HCT116 (cell line): Measurements from ENCODE around the gene CYP3A5. TPM values are rescaled to one million over a fixed set of nuclear protein-coding genes. Genes with fewer than 3 reads are reported as not detected.

Source experiments
- ATAC-seq: fragments of 200-7000 bp; cut with Tn5 transposase; 2 replicates; pipeline ENCODE4 v1.9.1; 2020; ENCODE audit warnings: mild to moderate bottlenecking, moderate library complexity
- BruUV-seq: library from RNA; stranded (reverse); fragments of 400-500 nt; replicated peaks from 2 replicates; lab custom pipeline; 2021; lab: Mats Ljungman, UMichigan
- CTCF ChIA-PET: fragments of 300-600 bp; sonication (Branson Sonifier 250); formaldehyde crosslinking; loops from one replicate; lab custom pipeline; 2021; ENCODE audit warnings: antibody characterized with exemption; lab: Charles Lee
- POLR2A ChIA-PET: fragments of 300-600, 350-600 bp; sonication (Branson Sonifier 250); formaldehyde crosslinking; loops from one replicate; lab custom pipeline; 2021; ENCODE audit warnings: antibody characterized with exemption; lab: Charles Lee
- RAD21 ChIA-PET, 2 experiments: fragments of 300-600 bp; sonication (Branson Sonifier 250); formaldehyde crosslinking; loops; one replicate each; lab custom pipeline; 2023; ENCODE audit warnings: low total read pairs in 2 of 2; ENCODE audit not compliant: uncharacterized antibody in 2 of 2, unreplicated experiment in 2 of 2, low non-redundant PET in 1 of 2; lab: Charles Lee
- DNase-seq: peaks from one replicate; pipeline ENCODE4 v3.0.0-alpha.2; 2010; ENCODE audit warnings: low read depth, low spot score
- H2AFZ ChIP-seq: fragments of 200-600 bp; shearing (Covaris generic), sonication (generic); 2 replicates; pipeline ENCODE4 v1.6.1; 2017; ENCODE audit warnings: low read depth, mixed run types, mixed read lengths, antibody characterized with exemption, low read length; ENCODE audit not compliant: poor library complexity, severe bottlenecking
- H3K27ac ChIP-seq: 2 replicates; pipeline ENCODE4 v1.5.1; 2012; ENCODE audit warnings: low read depth, low read length
- H3K27me3 ChIP-seq: fragments of 200-600 bp; sonication (generic); 2 replicates; pipeline ENCODE4 v1.6.1; 2016; ENCODE audit warnings: mixed run types, low read length, mixed read lengths; ENCODE audit not compliant: insufficient read depth
- H3K36me3 ChIP-seq, 2 experiments: fragments of 200-500 bp in 1 of 2; fragments of 200-600 bp in 1 of 2; sonication (Bioruptor generic) in 1 of 2; sonication (generic) in 1 of 2; 2 replicates each; pipeline versions ENCODE4 v1.5.1 to v1.6.1; 2014 to 2016; ENCODE audit warnings: low read length in 2 of 2, inconsistent platforms in 1 of 2, mixed read lengths in 1 of 2, mixed run types in 1 of 2; ENCODE audit not compliant: insufficient read depth in 2 of 2, control insufficient read depth in 1 of 2
- H3K4me1 ChIP-seq, 2 experiments: fragments of 200-600 bp in 1 of 2; sonication (generic) in 1 of 2; 2 replicates each; pipeline versions ENCODE4 v1.5.1 to v1.6.1; 2012 to 2017; ENCODE audit warnings: low read length in 2 of 2, inconsistent platforms in 1 of 2, mild to moderate bottlenecking in 1 of 2, mixed read lengths in 1 of 2, mixed run types in 1 of 2, moderate library complexity in 1 of 2; ENCODE audit not compliant: insufficient read depth in 2 of 2, control insufficient read depth in 1 of 2
- H3K4me2 ChIP-seq: fragments of 200-600 bp; sonication (generic); 2 replicates; pipeline ENCODE4 v1.6.1; 2017; ENCODE audit warnings: mixed run types, low read length, mixed read lengths
- H3K4me3 ChIP-seq, 2 experiments: fragments of 200-600 bp in 1 of 2; sonication (generic) in 1 of 2; replicated peaks in 1 of 2; 2 replicates each; pipeline ENCODE4 v1.5.1; 2011 to 2016; ENCODE audit warnings: low read length in 2 of 2, control low read depth in 1 of 2, low read depth in 1 of 2, mild to moderate bottlenecking in 1 of 2, mixed read lengths in 1 of 2, mixed run types in 1 of 2
- H3K79me2 ChIP-seq: fragments of 200-600 bp; sonication (generic); 2 replicates; pipeline ENCODE4 v1.6.1; 2017; ENCODE audit warnings: mild to moderate bottlenecking, mixed run types, low read length, moderate library complexity, mixed read lengths; ENCODE audit not compliant: insufficient read depth
- H3K9ac ChIP-seq: fragments of 200-600 bp; sonication (generic); 2 replicates; pipeline ENCODE4 v1.6.1; 2016; ENCODE audit warnings: low read length, mixed read lengths
- H3K9me2 ChIP-seq: fragments of 200-600 bp; sonication (generic), shearing (Covaris generic); 2 replicates; pipeline ENCODE4 v1.6.1; 2017; ENCODE audit warnings: mixed run types, mild to moderate bottlenecking, moderate library complexity; ENCODE audit not compliant: insufficient read depth
- H3K9me3 ChIP-seq, 2 experiments: fragments of 200-500 bp in 1 of 2; fragments of 200-600 bp in 1 of 2; sonication (Bioruptor generic) in 1 of 2; sonication (generic) in 1 of 2; 2 replicates each; pipeline ENCODE4 v1.6.1; 2014 to 2017; ENCODE audit warnings: low read length in 2 of 2, mixed read lengths in 2 of 2, inconsistent platforms in 1 of 2, low read depth in 1 of 2, mild to moderate bottlenecking in 1 of 2, mixed run types in 1 of 2, moderate library complexity in 1 of 2; ENCODE audit not compliant: control insufficient read depth in 1 of 2, insufficient read depth in 1 of 2
- H4K20me1 ChIP-seq: fragments of 200-600 bp; sonication (generic), shearing (Covaris generic); 2 replicates; pipeline ENCODE4 v1.6.1; 2017; ENCODE audit warnings: mixed run types, mild to moderate bottlenecking, moderate library complexity; ENCODE audit not compliant: insufficient read depth
- CBX3 ChIP-seq: IDR thresholded peaks from 2 replicates; pipeline ENCODE4 v1.6.1; 2012; ENCODE audit warnings: low read depth
- CTCF ChIP-seq, 3 experiments: fragments of 200-600 bp in 1 of 3; sonication (generic) in 1 of 3; IDR thresholded peaks in 2 of 3; conservative IDR thresholded peaks in 1 of 3; 2 replicates each; pipeline ENCODE4 v1.5.1; 2012 to 2017; ENCODE audit warnings: low read depth in 2 of 3, low read length in 2 of 3, antibody characterized with exemption in 1 of 3, borderline replicate concordance in 1 of 3, control low read depth in 1 of 3, mild to moderate bottlenecking in 1 of 3, mixed read lengths in 1 of 3, mixed run types in 1 of 3, moderate library complexity in 1 of 3; ENCODE audit not compliant: insufficient read depth in 1 of 3
- FOSL1 ChIP-seq: IDR thresholded peaks from 2 replicates; pipeline ENCODE4 v1.6.1; 2012; ENCODE audit warnings: low read depth
- POLR2AphosphoS5 ChIP-seq: IDR thresholded peaks from 2 replicates; pipeline ENCODE4 v1.6.1; 2011; ENCODE audit warnings: mild to moderate bottlenecking, low read depth, low read length, moderate library complexity
- REST ChIP-seq: IDR thresholded peaks from 2 replicates; pipeline ENCODE4 v1.6.1; 2012; ENCODE audit warnings: low read depth
- SIN3A ChIP-seq: IDR thresholded peaks from 2 replicates; pipeline ENCODE4 v1.6.1; 2012; ENCODE audit warnings: low read depth
- SP1 ChIP-seq: IDR thresholded peaks from 2 replicates; pipeline ENCODE4 v1.6.1; 2012; ENCODE audit warnings: low read depth
- SRF ChIP-seq: IDR thresholded peaks from 2 replicates; pipeline ENCODE4 v1.6.1; 2012; ENCODE audit warnings: low read depth
- YY1 ChIP-seq: IDR thresholded peaks from 2 replicates; pipeline ENCODE4 v1.6.1; 2011; ENCODE audit warnings: low read length, low read depth, moderate library complexity, mild to moderate bottlenecking; ENCODE audit not compliant: insufficient replicate concordance; ENCODE audit errors: extremely low read depth
- ZNF274 ChIP-seq: fragments of 200-500 bp; sonication (Bioruptor generic); IDR thresholded peaks from 2 replicates; pipeline ENCODE4 v1.6.1; 2014; ENCODE audit warnings: mild to moderate bottlenecking, low read depth, low read length, inconsistent platforms
- intact Hi-C: fragments of 100-400 bp; cut with micrococcal nuclease; formaldehyde crosslinking; loops from 2 replicates; pipeline ENCODE4 v1.10.0; 2022
- total RNA-seq: library from RNA; stranded (reverse); gene quantifications from one replicate; pipeline ENCODE4 v1.2.1, GENCODE V29; 2021; ENCODE audit not compliant: unreplicated experiment

CYP3A5 gene
- total RNA-seq, 1 experiment from 2014 or later = 1.5 TPM

- no peak for TF ChIP-seq SRF
These were observed 10.0 kb downstream of the CYP3A5 start (continued) for GRCh38 chr7:99669782-99670181.

- H3K9ac ChIP-seq = no peak overlapping the region
- H3K9me3 ChIP-seq = no peaks in the 10 kb centered on the region
- ChIA-PET CTCF (no interaction called here), POLR2A (no interaction called here), RAD21 (no interaction called here)
- no TSS peak for BruUV-seq
- H3K79me2 ChIP-seq = no peaks in the 10 kb centered on the region
- no peak overlapping the region for H3K4me2 ChIP-seq
- H3K4me3 ChIP-seq = no peak overlapping the region
- no peaks in the 10 kb centered on the region for H3K9me2 ChIP-seq
- H3K36me3 ChIP-seq = no peaks in the 10 kb centered on the region
- no peaks in the 10 kb centered on the region for H4K20me1 ChIP-seq
- no peak for ATAC-seq
- intact Hi-C loops = no loop called here
- H3K4me1 ChIP-seq = no peaks in the 10 kb centered on the region
- TF ChIP-seq ZNF274 (no peak), SP1 (no peak), SIN3A (no peak), YY1 (no peak), REST (no peak), FOSL1 (no peak), CBX3 (no peak), CTCF (IDR thresholded peaks at IDR 0.05 in 2 of 3, conservative IDR thresholded peaks at IDR 0.05 in 1 of 3; ENCODE audit: borderline replicate concordance in 1 of 3, insufficient read depth in 1 of 3, low read depth in 2 of 3, low read length in 2 of 3) (no peak), POLR2AphosphoS5 (no peak), SRF (no peak)
- no peak overlapping the region for H2AFZ ChIP-seq
- H3K27ac ChIP-seq = no peak overlapping the region
- no peaks in the 10 kb centered on the region for H3K27me3 ChIP-seq
- no peak for DNase-seq
These were observed 11.3 kb downstream of the CYP3A5 start for GRCh38 chr7:99668541-99668940.
